B cell (primary cell): ENCODE data around the gene TNPO1.

Experiments
- EZH2 ChIP-seq: IDR thresholded peaks from 2 replicates; pipeline ENCODE4 v1.6.1; 2012; ENCODE audit warnings: borderline replicate concordance, low read depth, mild to moderate bottlenecking, moderate library complexity, low read length; ENCODE audit not compliant: insufficient read depth, poor library complexity, severe bottlenecking
- TF ChIP-seq, protein P1 (sequence below): fragments of 200-600 bp; IDR thresholded peaks from one replicate; pipeline ENCODE4 v1.8.0; 2022; ENCODE audit warnings: antibody characterized with exemption, mild to moderate bottlenecking

DNA sequence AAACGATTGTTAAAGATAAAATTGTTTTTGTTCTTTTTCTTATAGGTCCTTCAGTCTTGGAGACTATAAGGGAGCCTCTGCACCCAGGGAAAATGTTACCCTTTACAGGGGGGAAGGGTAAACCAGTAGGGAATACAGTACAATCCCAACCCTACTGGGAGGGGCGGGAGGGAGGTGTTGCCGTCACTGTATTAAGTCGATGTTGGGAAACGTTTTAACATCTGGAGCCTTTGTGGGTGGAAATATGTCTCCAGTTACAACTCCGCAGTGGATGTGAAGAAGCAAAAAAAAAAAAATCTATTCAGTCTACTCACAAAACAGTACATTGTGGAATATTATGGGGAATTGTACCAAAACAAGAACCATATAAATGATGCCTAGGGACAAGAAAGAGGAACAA lies 92.2 kb downstream of the TNPO1 start:
- TF ChIP-seq, protein P1, sequence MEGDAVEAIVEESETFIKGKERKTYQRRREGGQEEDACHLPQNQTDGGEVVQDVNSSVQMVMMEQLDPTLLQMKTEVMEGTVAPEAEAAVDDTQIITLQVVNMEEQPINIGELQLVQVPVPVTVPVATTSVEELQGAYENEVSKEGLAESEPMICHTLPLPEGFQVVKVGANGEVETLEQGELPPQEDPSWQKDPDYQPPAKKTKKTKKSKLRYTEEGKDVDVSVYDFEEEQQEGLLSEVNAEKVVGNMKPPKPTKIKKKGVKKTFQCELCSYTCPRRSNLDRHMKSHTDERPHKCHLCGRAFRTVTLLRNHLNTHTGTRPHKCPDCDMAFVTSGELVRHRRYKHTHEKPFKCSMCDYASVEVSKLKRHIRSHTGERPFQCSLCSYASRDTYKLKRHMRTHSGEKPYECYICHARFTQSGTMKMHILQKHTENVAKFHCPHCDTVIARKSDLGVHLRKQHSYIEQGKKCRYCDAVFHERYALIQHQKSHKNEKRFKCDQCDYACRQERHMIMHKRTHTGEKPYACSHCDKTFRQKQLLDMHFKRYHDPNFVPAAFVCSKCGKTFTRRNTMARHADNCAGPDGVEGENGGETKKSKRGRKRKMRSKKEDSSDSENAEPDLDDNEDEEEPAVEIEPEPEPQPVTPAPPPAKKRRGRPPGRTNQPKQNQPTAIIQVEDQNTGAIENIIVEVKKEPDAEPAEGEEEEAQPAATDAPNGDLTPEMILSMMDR: no peak
- no peak for TF ChIP-seq EZH2
